MM.1S (cell line): ENCODE measurements around the gene RRN3.

ENCODE experiments used
- DNase-seq: peaks from one replicate; pipeline ENCODE4 v3.0.0-alpha.2; 2015
- H2AFZ ChIP-seq: fragments of 300-600 bp; sonication (generic); 2 replicates; pipeline ENCODE4 v1.6.0; 2016; ENCODE audit warnings: antibody characterized with exemption, low read length
- H3F3A ChIP-seq: fragments of 300-600 bp; sonication (generic); 2 replicates; pipeline ENCODE4 v1.6.1; 2016; ENCODE audit warnings: mild to moderate bottlenecking, antibody characterized with exemption, low read length, moderate library complexity, mixed read lengths; ENCODE audit not compliant: insufficient read depth
- H3K27ac ChIP-seq: fragments of 300-600 bp; sonication (generic); 2 replicates; pipeline ENCODE4 v1.5.1; 2016; ENCODE audit warnings: mild to moderate bottlenecking, low read length
- H3K27me3 ChIP-seq: fragments of 300-600 bp; sonication (generic); replicated peaks from 2 replicates; pipeline ENCODE4 v1.6.0; 2016; ENCODE audit warnings: low read length; ENCODE audit not compliant: insufficient read depth
- H3K36me3 ChIP-seq: fragments of 300-600 bp; sonication (generic); replicated peaks from 2 replicates; pipeline ENCODE4 v1.6.1; 2016; ENCODE audit warnings: mild to moderate bottlenecking, low read length, mixed read lengths; ENCODE audit not compliant: insufficient read depth
- H3K4me1 ChIP-seq: fragments of 300-600 bp; sonication (generic); 2 replicates; pipeline ENCODE4 v1.6.1; 2016; ENCODE audit warnings: low read length, mixed read lengths
- H3K4me2 ChIP-seq: fragments of 300-600 bp; sonication (generic); 2 replicates; pipeline ENCODE4 v1.6.0; 2016; ENCODE audit warnings: low read depth, low read length
- H3K4me3 ChIP-seq: fragments of 300-600 bp; sonication (generic); 2 replicates; pipeline ENCODE4 v1.5.1; 2016; ENCODE audit warnings: low read length, mixed read lengths
- H3K79me2 ChIP-seq: fragments of 300-600 bp; sonication (generic); 2 replicates; pipeline ENCODE4 v1.6.1; 2016; ENCODE audit warnings: mixed run types, low read length, mixed read lengths
- H3K9ac ChIP-seq: fragments of 300-600 bp; sonication (generic); 2 replicates; pipeline ENCODE4 v1.6.1; 2016; ENCODE audit warnings: low read length, mixed read lengths
- H3K9me2 ChIP-seq: fragments of 300-600 bp; sonication (generic); replicated peaks from 2 replicates; pipeline ENCODE4 v1.6.1; 2016; ENCODE audit warnings: mild to moderate bottlenecking, low read length, mixed read lengths; ENCODE audit not compliant: insufficient read depth
- H3K9me3 ChIP-seq: fragments of 300-600 bp; sonication (generic); replicated peaks from 2 replicates; pipeline ENCODE4 v1.6.1; 2016; ENCODE audit warnings: mild to moderate bottlenecking, low read length, mixed read lengths; ENCODE audit not compliant: insufficient read depth
- H4K20me1 ChIP-seq: fragments of 300-600 bp; sonication (generic); 2 replicates; pipeline ENCODE4 v1.6.1; 2016; ENCODE audit warnings: mild to moderate bottlenecking, low read length, moderate library complexity, mixed read lengths; ENCODE audit not compliant: insufficient read depth
- EZH2 ChIP-seq: fragments of 300-600 bp; sonication (generic); optimal IDR thresholded peaks from 2 replicates; pipeline ENCODE3; 2017; ENCODE audit warnings: low read depth, mild to moderate bottlenecking, antibody characterized with exemption, low read length, mixed read lengths
- EZH2phosphoT487 ChIP-seq: fragments of 300-600 bp; sonication (generic); IDR thresholded peaks from 2 replicates; pipeline ENCODE4 v1.6.1; 2018; ENCODE audit warnings: antibody characterized with exemption, low read length
- TF ChIP-seq, protein P1 (sequence below): fragments of 300-600 bp; sonication (generic); IDR thresholded peaks from 2 replicates; pipeline ENCODE4 v1.5.1; 2016; ENCODE audit warnings: antibody characterized with exemption, low read length, mixed read lengths

Gene RRN3

DNA sequence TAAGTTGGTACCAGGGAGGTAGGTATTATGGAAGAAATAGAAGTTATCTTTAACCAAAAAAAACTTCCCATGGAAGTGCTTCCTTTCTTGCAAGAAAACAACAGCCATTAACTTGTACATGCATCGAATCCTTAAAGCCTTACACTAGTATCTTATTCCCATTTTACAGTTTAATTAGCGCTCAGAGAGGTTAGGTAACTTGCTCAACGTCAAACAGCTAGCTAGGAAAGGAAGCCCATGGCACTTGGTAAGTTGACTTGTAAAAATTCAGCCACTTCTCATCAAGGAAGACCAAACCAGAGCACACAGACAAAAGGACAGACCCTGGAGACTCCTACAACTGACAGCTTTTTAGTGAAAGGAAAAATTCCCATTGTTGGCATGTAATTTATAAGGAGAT lies 34.7 kb downstream of the RRN3 start:
- DNase-seq: no peak
- Histone ChIP-seq H3K4me1 (no peaks in the 10 kb centered on the region; the same call in 1 of the 2 replicates), H3K9ac (no peak overlapping the region), H4K20me1 (no peaks in the 10 kb centered on the region), H3K9me2 (no peaks in the 10 kb centered on the region), H3F3A (no peaks in the 10 kb centered on the region), H3K27ac (no peak overlapping the region), H3K27me3 (no peaks in the 10 kb centered on the region), H3K79me2 (peaks cover 13% of the 10 kb centered on the region), H3K4me3 (no peak overlapping the region), H2AFZ (no peak overlapping the region), H3K4me2 (no peak overlapping the region), H3K9me3 (no peaks in the 10 kb centered on the region), H3K36me3 (no peaks in the 10 kb centered on the region)
- TF ChIP-seq EZH2phosphoT487 (no peak), EZH2 (no peak)
- TF ChIP-seq, protein P1, sequence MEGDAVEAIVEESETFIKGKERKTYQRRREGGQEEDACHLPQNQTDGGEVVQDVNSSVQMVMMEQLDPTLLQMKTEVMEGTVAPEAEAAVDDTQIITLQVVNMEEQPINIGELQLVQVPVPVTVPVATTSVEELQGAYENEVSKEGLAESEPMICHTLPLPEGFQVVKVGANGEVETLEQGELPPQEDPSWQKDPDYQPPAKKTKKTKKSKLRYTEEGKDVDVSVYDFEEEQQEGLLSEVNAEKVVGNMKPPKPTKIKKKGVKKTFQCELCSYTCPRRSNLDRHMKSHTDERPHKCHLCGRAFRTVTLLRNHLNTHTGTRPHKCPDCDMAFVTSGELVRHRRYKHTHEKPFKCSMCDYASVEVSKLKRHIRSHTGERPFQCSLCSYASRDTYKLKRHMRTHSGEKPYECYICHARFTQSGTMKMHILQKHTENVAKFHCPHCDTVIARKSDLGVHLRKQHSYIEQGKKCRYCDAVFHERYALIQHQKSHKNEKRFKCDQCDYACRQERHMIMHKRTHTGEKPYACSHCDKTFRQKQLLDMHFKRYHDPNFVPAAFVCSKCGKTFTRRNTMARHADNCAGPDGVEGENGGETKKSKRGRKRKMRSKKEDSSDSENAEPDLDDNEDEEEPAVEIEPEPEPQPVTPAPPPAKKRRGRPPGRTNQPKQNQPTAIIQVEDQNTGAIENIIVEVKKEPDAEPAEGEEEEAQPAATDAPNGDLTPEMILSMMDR: no peak

GRCh38 chr16:15057681-15058417 lies 36.2 kb downstream of the RRN3 start:
- no peaks in the 10 kb centered on the region for H4K20me1 ChIP-seq
- H3K79me2 ChIP-seq: peaks cover 25% of the 10 kb centered on the region
- no peaks in the 10 kb centered on the region for H3K27me3 ChIP-seq
- H3K4me1 ChIP-seq: no peaks in the 10 kb centered on the region; the same call in 1 of the 2 replicates
- no peak overlapping the region for H2AFZ ChIP-seq
- H3K9me3 ChIP-seq: no peaks in the 10 kb centered on the region
- DNase-seq: no peak
- no peaks in the 10 kb centered on the region for H3K9me2 ChIP-seq
- H3F3A ChIP-seq: no peaks in the 10 kb centered on the region
- TF ChIP-seq EZH2: no peak
- TF ChIP-seq, protein P1: no peak
- TF ChIP-seq EZH2phosphoT487: no peak
- no peak overlapping the region for H3K9ac ChIP-seq
- no peaks in the 10 kb centered on the region for H3K36me3 ChIP-seq
- no peak overlapping the region for H3K27ac ChIP-seq
- H3K4me2 ChIP-seq: no peak overlapping the region
- H3K4me3 ChIP-seq: no peak overlapping the region

DNA sequence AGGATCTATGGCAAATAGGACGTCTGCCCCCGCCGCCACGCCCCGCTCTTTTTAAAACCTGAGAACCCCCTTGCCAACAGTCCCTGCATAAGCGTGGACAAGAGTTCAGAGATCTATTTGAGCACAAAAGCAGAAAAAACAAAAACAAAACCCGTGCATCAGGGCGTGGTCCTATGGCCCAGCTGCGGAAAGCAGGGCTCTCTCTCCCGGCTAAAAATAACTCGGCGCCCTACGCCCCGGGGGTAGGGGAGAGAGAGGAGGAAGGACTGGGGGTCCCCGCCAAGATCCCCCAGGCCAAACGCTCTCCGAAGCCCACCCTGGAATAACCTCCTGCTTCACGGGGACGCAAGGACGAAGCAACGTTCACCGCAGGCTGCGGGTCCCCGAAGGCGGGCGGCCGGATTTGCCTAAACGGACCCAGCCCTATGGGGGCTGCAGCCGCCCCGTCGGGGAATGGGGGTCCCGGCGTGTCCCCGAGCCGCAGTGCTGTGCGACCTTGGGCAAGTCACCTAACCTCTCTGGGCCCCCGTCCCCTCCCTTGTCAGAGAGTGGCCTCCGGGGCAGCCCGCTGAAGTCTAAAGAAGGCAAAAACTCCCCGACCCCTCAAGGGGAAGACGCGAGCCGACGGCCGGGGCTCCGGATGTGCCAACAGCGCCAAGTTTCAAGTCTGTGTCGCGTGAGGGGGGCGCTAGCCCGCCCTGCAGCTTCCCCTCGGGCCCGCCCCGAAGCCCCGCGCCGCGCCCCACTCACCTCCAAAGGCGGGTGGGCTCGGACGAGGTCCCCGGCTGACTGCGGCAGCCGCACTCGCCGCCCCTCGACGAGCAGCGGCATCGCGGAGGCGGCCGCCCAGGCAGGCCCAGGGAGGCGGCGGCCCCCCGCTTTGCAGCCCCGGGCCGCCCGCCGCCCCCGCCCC lies 38.7 kb downstream of the RRN3 start:
- no peaks in the 10 kb centered on the region for H3F3A ChIP-seq
- peak overlapping the region; percentile 82 for H3K4me2 ChIP-seq
- TF ChIP-seq, protein P1: peak; percentile 28
- TF ChIP-seq EZH2 (no peak), EZH2phosphoT487 (no peak)
- H2AFZ ChIP-seq: peak overlapping the region; percentile 79
- H3K36me3 ChIP-seq: no peaks in the 10 kb centered on the region
- H3K27ac ChIP-seq: peak overlapping the region; percentile 41; the same call in 1 of the 2 replicates
- no peaks in the 10 kb centered on the region for H4K20me1 ChIP-seq
- H3K9ac ChIP-seq: peak overlapping the region; percentile 80
- no peaks in the 10 kb centered on the region; the same call in 1 of the 2 replicates for H3K4me1 ChIP-seq
- no peaks in the 10 kb centered on the region for H3K9me3 ChIP-seq
- peaks cover 48% of the 10 kb centered on the region for H3K79me2 ChIP-seq
- H3K9me2 ChIP-seq: no peaks in the 10 kb centered on the region
- no peaks in the 10 kb centered on the region for H3K27me3 ChIP-seq
- peak overlapping the region; percentile 92 for H3K4me3 ChIP-seq
- peak; percentile 69 for DNase-seq
